Fibroblast of villous mesenchyme (primary cell): ENCODE measurements around the gene TACR2. TPM values are rescaled to one million over a fixed set of nuclear protein-coding genes. Genes with fewer than 3 reads are reported as not detected.

Source experiments
- DNase-seq: peaks from one replicate; pipeline ENCODE4 v3.0.0-alpha.2; 2010; ENCODE audit warnings: low read depth
- H3K4me3 ChIP-seq: 2 replicates; pipeline ENCODE4 v1.5.1; 2011; ENCODE audit warnings: low read depth, mild to moderate bottlenecking, low read length
- total RNA-seq: library from RNA; depleted of rRNA; stranded (reverse); fragments of >200 nt; gene quantifications from 2 replicates; pipeline ENCODE4 v1.2.3, GENCODE V29; 2012
- TF ChIP-seq, protein P1 (sequence below): IDR thresholded peaks from 2 replicates; pipeline ENCODE4 v1.5.1; 2012; ENCODE audit warnings: low read depth, mild to moderate bottlenecking, low read length; ENCODE audit not compliant: insufficient read depth

Gene TACR2
- total RNA-seq, 1 donor: not detected

- H3K4me3 ChIP-seq: no peak overlapping the region
- DNase-seq: no peak
- TF ChIP-seq, protein P1, sequence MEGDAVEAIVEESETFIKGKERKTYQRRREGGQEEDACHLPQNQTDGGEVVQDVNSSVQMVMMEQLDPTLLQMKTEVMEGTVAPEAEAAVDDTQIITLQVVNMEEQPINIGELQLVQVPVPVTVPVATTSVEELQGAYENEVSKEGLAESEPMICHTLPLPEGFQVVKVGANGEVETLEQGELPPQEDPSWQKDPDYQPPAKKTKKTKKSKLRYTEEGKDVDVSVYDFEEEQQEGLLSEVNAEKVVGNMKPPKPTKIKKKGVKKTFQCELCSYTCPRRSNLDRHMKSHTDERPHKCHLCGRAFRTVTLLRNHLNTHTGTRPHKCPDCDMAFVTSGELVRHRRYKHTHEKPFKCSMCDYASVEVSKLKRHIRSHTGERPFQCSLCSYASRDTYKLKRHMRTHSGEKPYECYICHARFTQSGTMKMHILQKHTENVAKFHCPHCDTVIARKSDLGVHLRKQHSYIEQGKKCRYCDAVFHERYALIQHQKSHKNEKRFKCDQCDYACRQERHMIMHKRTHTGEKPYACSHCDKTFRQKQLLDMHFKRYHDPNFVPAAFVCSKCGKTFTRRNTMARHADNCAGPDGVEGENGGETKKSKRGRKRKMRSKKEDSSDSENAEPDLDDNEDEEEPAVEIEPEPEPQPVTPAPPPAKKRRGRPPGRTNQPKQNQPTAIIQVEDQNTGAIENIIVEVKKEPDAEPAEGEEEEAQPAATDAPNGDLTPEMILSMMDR: no peak
Observed at GRCh38 chr10:69419096-69419743, 2.5 kb upstream of the TACR2 start.

DNA sequence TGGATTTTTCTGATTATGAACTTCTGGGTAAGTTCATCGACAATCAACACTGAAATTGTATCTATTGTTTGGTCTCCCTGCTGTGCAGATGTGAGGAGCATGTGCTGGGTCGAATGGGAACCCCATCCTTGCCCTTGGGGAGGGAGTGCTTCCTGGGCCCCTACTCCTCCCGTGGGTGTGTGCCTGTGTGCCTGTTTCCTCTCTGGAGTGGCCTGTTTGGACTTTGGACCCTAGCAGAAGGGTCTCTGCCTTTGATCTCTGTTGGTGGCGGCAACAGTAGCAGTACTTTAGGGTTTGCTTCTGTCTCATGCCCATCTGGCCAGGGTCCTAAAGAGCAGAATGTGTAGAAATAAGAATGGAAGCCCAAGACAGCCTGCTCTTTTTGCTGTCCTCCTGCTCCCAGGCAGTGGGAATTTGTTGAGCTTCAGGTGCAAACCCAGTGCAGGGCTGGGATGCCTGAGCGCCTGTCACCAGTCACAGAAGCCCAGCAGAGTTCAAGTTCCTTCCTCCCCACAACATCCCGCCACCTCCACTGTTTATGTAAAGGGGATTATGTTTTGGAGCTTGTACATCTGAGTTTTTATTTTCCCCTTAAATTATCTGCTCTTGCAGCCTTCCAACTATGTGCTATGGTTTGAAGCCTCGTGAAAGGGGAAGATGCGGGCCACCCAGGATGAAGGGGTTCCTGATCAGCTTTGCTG is 1.5 kb upstream of the TACR2 start:
- H3K4me3 ChIP-seq: no peak overlapping the region
- TF ChIP-seq, protein P1: no peak
- peak; percentile 62 for DNase-seq

GRCh38 chr10:69417542-69417941 is 824 bp upstream of the TACR2 start:
- TF ChIP-seq, protein P1: no peak
- H3K4me3 ChIP-seq: no peak overlapping the region
- no peak for DNase-seq

- no peak for DNase-seq
Observed at GRCh38 chr10:69415951-69416350, 767 bp downstream of the TACR2 start.

GRCh38 chr10:69415049-69415448 is 1.7 kb downstream of the TACR2 start:
- H3K4me3 ChIP-seq: no peak overlapping the region
- no peak for DNase-seq
- TF ChIP-seq, protein P1: no peak

More at GRCh38 chr10:69415951-69416350, 767 bp downstream of the TACR2 start:
- no peak overlapping the region for H3K4me3 ChIP-seq
- TF ChIP-seq, protein P1: no peak

DNA sequence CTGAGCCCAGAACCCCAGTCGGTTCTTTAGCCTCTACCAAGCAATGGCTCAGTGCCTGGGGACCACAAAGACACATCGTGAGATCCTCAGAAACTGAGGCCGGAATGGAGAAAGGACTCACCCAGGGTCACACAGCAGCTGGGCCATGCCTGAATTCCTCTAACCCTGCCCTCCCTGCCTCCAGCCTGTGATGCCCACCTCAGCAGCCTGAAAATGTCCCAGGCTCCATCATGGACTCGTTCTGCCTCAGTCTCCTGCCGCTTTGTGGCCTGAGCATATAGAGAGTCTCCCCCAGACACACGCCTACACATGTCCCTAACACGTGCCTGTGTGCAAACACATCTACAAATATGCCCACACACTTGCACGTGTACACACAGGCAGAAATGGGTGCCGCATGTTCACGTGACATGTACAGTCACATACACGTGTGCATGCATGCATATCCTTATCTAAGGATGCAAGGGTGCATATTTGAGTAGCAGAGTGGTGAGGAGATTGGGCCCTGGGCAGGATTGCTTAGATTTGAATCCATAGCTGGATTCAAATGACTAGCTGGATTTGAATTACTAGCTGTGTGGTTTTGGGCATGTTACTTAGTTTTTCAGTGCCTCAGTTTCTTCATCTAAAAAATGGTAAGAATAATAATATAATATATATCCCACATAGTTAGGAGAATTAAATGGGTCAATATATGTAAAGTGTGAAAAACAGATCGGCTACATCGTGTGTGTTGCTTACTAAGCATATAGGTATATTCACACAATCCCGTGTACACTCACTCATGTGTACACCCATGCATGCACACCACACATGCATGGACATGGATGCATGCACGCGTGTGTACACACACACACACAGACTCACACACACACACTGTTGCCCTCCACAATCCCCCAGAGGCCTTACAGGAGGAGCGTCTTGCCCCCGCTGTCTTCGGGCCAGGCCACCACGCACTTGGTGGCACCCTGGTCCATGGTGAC is 2.4 kb downstream of the TACR2 start:
- TF ChIP-seq, protein P1: no peak
- H3K4me3 ChIP-seq: no peak overlapping the region
- DNase-seq: no peak
